ENCODE measurements around the gene STAMBP.

STAMBP gene

GRCh38 chr2:73823416-73823815 lies 5.3 kb upstream of the STAMBP start:
- TF ChIP-seq TARDBP (IDR thresholded peaks at IDR 0.05) (no peak), NFRKB (IDR thresholded peaks at IDR 0.05) (no peak), L3MBTL2 (conservative IDR thresholded peaks at IDR 0.05) (no peak), FOXM1 (IDR thresholded peaks at IDR 0.05; ENCODE audit: borderline replicate concordance) (no peak), ZNF384 (IDR thresholded peaks at IDR 0.05) (no peak), BHLHE40 (IDR thresholded peaks at IDR 0.05; ENCODE audit: borderline replicate concordance) (no peak), LEF1 (IDR thresholded peaks at IDR 0.05; ENCODE audit: borderline replicate concordance) (no peak), ELF4 (IDR thresholded peaks at IDR 0.05) (no peak), CTBP1 (IDR thresholded peaks at IDR 0.05; ENCODE audit: borderline replicate concordance) (no peak), SUZ12 (IDR thresholded peaks at IDR 0.05) (no peak), HDGF (IDR thresholded peaks at IDR 0.05; ENCODE audit: borderline replicate concordance) (no peak), SP1 (IDR thresholded peaks at IDR 0.05) (no peak), FOXK2 (IDR thresholded peaks at IDR 0.05) (no peak)
- TF ChIP-seq, protein P1, sequence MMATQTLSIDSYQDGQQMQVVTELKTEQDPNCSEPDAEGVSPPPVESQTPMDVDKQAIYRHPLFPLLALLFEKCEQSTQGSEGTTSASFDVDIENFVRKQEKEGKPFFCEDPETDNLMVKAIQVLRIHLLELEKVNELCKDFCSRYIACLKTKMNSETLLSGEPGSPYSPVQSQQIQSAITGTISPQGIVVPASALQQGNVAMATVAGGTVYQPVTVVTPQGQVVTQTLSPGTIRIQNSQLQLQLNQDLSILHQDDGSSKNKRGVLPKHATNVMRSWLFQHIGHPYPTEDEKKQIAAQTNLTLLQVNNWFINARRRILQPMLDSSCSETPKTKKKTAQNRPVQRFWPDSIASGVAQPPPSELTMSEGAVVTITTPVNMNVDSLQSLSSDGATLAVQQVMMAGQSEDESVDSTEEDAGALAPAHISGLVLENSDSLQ (IDR thresholded peaks at IDR 0.05) = no peak
- POLR2A ChIA-PET = interaction anchor here (1.3 kb wide), 1 partner anchor 87 kb away, joined by 5 read pairs; the partner anchor contains the start of gene TPRKB
- CTCF ChIA-PET = interaction anchor here (0.6 to 3.2 kb wide), 4 partner anchors 32 to 512 kb away, joined by 3 to 10 read pairs (median 6); partner anchors contain the start of gene BOLA3
- DNase-seq (ENCODE audit: extremely low spot score) = no peak

DNA sequence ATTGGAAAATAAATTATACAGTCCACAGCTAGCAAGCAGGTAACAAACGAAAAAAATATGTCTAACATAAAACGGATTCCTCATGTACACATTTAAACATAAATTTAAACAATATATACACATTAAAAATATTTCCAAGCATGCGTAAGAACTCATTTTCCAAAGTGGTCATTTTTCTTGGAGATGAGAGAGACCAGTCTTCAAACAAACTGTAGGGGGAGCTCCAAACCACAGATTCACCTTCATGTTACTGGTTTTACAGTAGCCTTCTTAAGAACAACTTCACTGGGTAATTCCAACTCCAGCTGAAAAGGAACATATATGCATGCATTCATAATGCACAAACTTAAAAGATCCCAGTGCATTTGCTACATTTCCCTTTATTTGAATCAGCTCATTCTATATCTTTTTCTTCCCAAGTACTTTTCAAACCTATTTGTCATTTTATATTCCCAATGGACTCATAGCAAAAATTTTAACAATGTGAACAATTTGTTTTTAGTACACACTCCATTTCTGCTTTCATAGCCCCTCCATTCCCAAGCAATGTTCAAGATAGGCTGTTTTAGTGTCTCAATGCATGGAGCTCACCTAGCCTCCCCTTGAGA lies 4.7 kb upstream of the STAMBP start:
- TF ChIP-seq CTBP1 (IDR thresholded peaks at IDR 0.05; ENCODE audit: borderline replicate concordance) (no peak), FOXA1 (IDR thresholded peaks at IDR 0.05) (no peak), ZNF384 (IDR thresholded peaks at IDR 0.05) (no peak), SP1 (IDR thresholded peaks at IDR 0.05) (no peak), SUZ12 (IDR thresholded peaks at IDR 0.05) (no peak), FOXM1 (IDR thresholded peaks at IDR 0.05; ENCODE audit: borderline replicate concordance) (no peak), BHLHE40 (IDR thresholded peaks at IDR 0.05; ENCODE audit: borderline replicate concordance) (no peak), NFRKB (IDR thresholded peaks at IDR 0.05) (no peak), ARNT (IDR thresholded peaks at IDR 0.05) (no peak), LEF1 (IDR thresholded peaks at IDR 0.05; ENCODE audit: borderline replicate concordance) (no peak), FOXK2 (IDR thresholded peaks at IDR 0.05) (no peak)
- TF ChIP-seq, protein P1 (IDR thresholded peaks at IDR 0.05) = no peak
- ChIA-PET CTCF (interaction anchor here (0.6 to 3.2 kb wide), 10 partner anchors 32 to 878 kb away, joined by 3 to 10 read pairs (median 4); partner anchors contain the start of genes BOLA3 and MOB1A), POLR2A (interaction anchor here (1.1 to 1.3 kb wide), 2 partner anchors 87 to 296 kb away, joined by 3 to 5 read pairs; partner anchors contain the start of gene TPRKB)
- DNase-seq (ENCODE audit: extremely low spot score) = peak; percentile 46

- no peak for DNase-seq (ENCODE audit: extremely low spot score)
- CTCF ChIA-PET = interaction anchor here (1.3 to 3.2 kb wide), 2 partner anchors 353 to 510 kb away, joined by 3 to 10 read pairs; partner anchors contain the start of gene MOB1A
- TF ChIP-seq SUZ12 (IDR thresholded peaks at IDR 0.05) (no peak), CTBP1 (IDR thresholded peaks at IDR 0.05; ENCODE audit: borderline replicate concordance) (no peak), FOXM1 (IDR thresholded peaks at IDR 0.05; ENCODE audit: borderline replicate concordance) (no peak), FOXA1 (IDR thresholded peaks at IDR 0.05) (no peak), LEF1 (IDR thresholded peaks at IDR 0.05; ENCODE audit: borderline replicate concordance) (no peak), ZNF384 (IDR thresholded peaks at IDR 0.05) (no peak), FOXK2 (IDR thresholded peaks at IDR 0.05) (no peak), SP1 (IDR thresholded peaks at IDR 0.05) (no peak), NFRKB (IDR thresholded peaks at IDR 0.05) (no peak)
- TF ChIP-seq, protein P1 (IDR thresholded peaks at IDR 0.05) = no peak
- POLR2A ChIA-PET = no interaction called here
Measured at GRCh38 chr2:73825408-73825807, 3.4 kb upstream of the STAMBP start.

GRCh38 chr2:73827018-73827417 lies 1.7 kb upstream of the STAMBP start:
- no peak for DNase-seq (ENCODE audit: extremely low spot score)
- CTCF ChIA-PET = interaction anchor here (0.6 to 0.9 kb wide), 3 partner anchors 182 to 400 kb away, joined by 3 to 4 read pairs (median 3); no protein-coding TSS in a partner anchor

More at GRCh38 chr2:73827018-73827417, 1.7 kb upstream of the STAMBP start:
- POLR2A ChIA-PET = interaction anchor here (0.8 kb wide), 1 partner anchor 90 kb away, joined by 5 read pairs; the partner anchor contains the start of gene TPRKB
- TF ChIP-seq SP1 (IDR thresholded peaks at IDR 0.05) = no peak
- no peak for TF ChIP-seq ZNF384 (IDR thresholded peaks at IDR 0.05)
- no peak for TF ChIP-seq SUZ12 (IDR thresholded peaks at IDR 0.05)
- TF ChIP-seq FOXA1 (IDR thresholded peaks at IDR 0.05) = no peak
- TF ChIP-seq HDGF (IDR thresholded peaks at IDR 0.05; ENCODE audit: borderline replicate concordance) = no peak
- no peak for TF ChIP-seq LEF1 (IDR thresholded peaks at IDR 0.05; ENCODE audit: borderline replicate concordance)
- no peak for TF ChIP-seq BHLHE40 (IDR thresholded peaks at IDR 0.05; ENCODE audit: borderline replicate concordance)
- no peak for TF ChIP-seq FOXM1 (IDR thresholded peaks at IDR 0.05; ENCODE audit: borderline replicate concordance)
- TF ChIP-seq CTBP1 (IDR thresholded peaks at IDR 0.05; ENCODE audit: borderline replicate concordance) = no peak
- TF ChIP-seq L3MBTL2 (conservative IDR thresholded peaks at IDR 0.05) = no peak
- no peak for TF ChIP-seq NFRKB (IDR thresholded peaks at IDR 0.05)
- TF ChIP-seq, protein P1 (IDR thresholded peaks at IDR 0.05) = no peak
